Measurements from ENCODE around the gene ACTR2. TPM values are rescaled to one million over a fixed set of nuclear protein-coding genes. Genes with fewer than 3 reads are reported as not detected.
"Not testable (repeated sequence)": the region's sequence is repeated elsewhere in the genome, so short reads cannot be mapped to it uniquely, and the experiment has no call there.

ACTR2 gene
- total RNA-seq, 4 donors from 2014 or later, result 90.3 to 126 (median 109) TPM

- H3K36me3 ChIP-seq, result peaks cover 0 to 79% of the 10 kb centered on the region in 2 donors
- TF ChIP-seq EP300 (IDR thresholded peaks at IDR 0.05) (no peak), POLR2AphosphoS5 (IDR thresholded peaks at IDR 0.05) (no peak), POLR2A (IDR thresholded peaks at IDR 0.05) (no peak)
- TF ChIP-seq, protein P1, sequence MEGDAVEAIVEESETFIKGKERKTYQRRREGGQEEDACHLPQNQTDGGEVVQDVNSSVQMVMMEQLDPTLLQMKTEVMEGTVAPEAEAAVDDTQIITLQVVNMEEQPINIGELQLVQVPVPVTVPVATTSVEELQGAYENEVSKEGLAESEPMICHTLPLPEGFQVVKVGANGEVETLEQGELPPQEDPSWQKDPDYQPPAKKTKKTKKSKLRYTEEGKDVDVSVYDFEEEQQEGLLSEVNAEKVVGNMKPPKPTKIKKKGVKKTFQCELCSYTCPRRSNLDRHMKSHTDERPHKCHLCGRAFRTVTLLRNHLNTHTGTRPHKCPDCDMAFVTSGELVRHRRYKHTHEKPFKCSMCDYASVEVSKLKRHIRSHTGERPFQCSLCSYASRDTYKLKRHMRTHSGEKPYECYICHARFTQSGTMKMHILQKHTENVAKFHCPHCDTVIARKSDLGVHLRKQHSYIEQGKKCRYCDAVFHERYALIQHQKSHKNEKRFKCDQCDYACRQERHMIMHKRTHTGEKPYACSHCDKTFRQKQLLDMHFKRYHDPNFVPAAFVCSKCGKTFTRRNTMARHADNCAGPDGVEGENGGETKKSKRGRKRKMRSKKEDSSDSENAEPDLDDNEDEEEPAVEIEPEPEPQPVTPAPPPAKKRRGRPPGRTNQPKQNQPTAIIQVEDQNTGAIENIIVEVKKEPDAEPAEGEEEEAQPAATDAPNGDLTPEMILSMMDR (IDR thresholded peaks at IDR 0.05), result no peak
Measured at GRCh38 chr2:65252640-65253039, 25.0 kb downstream of the ACTR2 start.

DNA sequence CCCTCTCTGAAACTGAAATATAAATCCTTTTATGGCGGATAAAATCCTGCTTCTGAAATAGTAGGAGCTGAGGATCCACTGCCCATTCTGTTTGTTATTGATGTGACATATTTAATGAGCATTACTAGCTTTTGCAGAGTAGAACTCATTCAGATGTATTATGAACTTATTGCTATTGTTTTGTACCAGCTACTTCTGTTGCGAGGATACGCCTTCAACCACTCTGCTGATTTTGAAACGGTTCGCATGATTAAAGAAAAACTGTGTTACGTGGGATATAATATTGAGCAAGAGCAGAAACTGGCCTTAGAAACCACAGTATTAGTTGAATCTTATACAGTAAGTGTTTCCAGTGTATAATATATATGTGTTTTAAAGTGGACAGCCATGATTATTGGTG, 27.7 kb downstream of the ACTR2 start:
- ATAC-seq, result no peak
- Histone ChIP-seq H3K4me1 (no peaks in the 10 kb centered on the region), H3K36me3 (peaks cover 0 to 89% of the 10 kb centered on the region in 2 donors), H3K27me3 (no peaks in the 10 kb centered on the region), H3K4me3 (no peak overlapping the region), H3K9me3 (no peaks in the 10 kb centered on the region), H3K27ac (no peak overlapping the region)
- TF ChIP-seq, protein P1 (IDR thresholded peaks at IDR 0.05), result no peak
- TF ChIP-seq EP300 (IDR thresholded peaks at IDR 0.05) (no peak), POLR2AphosphoS5 (IDR thresholded peaks at IDR 0.05) (no peak), POLR2A (IDR thresholded peaks at IDR 0.05) (no peak)
- WGBS, 2 donors (ENCODE audit: low coverage in 1 of 2), result 87 to 94% methylated on average over 6 of the region's 6 CpGs

More at GRCh38 chr2:65252640-65253039, 25.0 kb downstream of the ACTR2 start:
- H3K4me3 ChIP-seq, result no peak overlapping the region
- H3K4me1 ChIP-seq, result no peaks in the 10 kb centered on the region
- no peak for ATAC-seq
- no peaks in the 10 kb centered on the region for H3K27me3 ChIP-seq
- H3K9me3 ChIP-seq, result no peaks in the 10 kb centered on the region
- H3K27ac ChIP-seq, result no peak overlapping the region

DNA sequence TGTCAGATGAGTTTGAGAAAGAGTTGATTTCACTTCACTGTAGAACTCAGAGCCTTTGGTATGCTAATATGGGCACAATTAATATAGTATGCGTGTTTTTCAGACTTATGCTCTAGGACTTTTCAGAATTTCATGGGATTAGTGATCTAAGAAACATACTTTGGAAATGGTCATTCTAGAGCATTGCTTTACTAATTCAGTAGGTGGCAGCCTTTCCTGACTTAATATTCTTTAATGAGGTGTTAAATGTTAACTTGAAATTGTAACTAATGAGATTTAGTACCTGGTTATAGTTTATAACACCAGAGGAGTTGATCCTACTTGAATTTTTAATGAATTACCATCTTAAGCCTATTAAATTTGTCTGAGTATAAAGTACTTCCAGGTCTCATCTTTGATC, 28.4 kb downstream of the ACTR2 start:
- ATAC-seq, result no peak
- Histone ChIP-seq H3K36me3 (peaks cover 0 to 86% of the 10 kb centered on the region in 2 donors), H3K27ac (no peak overlapping the region), H3K4me3 (no peak overlapping the region), H3K27me3 (no peaks in the 10 kb centered on the region), H3K9me3 (no peaks in the 10 kb centered on the region), H3K4me1 (no peaks in the 10 kb centered on the region)
- WGBS, 2 donors (ENCODE audit: low coverage in 1 of 2), result 82 to 86% methylated on average over 1 of the region's 1 CpG
- TF ChIP-seq POLR2AphosphoS5 (IDR thresholded peaks at IDR 0.05) (no peak), EP300 (IDR thresholded peaks at IDR 0.05) (no peak), POLR2A (IDR thresholded peaks at IDR 0.05) (no peak)
- TF ChIP-seq, protein P1 (IDR thresholded peaks at IDR 0.05), result no peak

DNA sequence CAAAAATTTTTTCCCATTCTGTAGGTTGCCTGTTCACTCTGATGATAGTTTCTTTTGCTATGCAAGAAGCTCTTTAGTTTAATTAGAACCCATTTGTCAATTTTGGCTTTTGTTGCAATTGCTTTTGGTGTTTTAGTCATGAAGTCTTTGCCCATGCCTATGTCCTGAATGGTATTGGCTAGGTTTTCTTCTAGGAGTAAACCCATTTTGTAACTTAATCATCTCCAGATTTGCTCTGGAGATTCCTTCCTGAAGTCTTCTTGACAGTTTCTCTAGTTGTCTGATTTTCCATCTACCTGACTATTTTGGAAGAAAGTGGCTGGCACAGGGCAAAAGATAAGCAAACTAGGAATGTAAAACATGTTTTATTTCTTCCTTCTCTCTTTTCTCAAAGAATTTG, 30.2 kb downstream of the ACTR2 start:
- ATAC-seq, H3K27ac ChIP-seq, H3K4me1 ChIP-seq, H3K27me3 ChIP-seq, H3K9me3 ChIP-seq, H3K4me3 ChIP-seq: not testable (repeated sequence)
- H3K36me3 ChIP-seq, result peaks cover 0 to 84% of the 10 kb centered on the region in 2 donors

GRCh38 chr2:65261676-65262075, 34.0 kb downstream of the ACTR2 start:
- Histone ChIP-seq H3K36me3 (peaks cover 0 to 75% of the 10 kb centered on the region in 2 donors), H3K4me1 (peaks cover 0 to 3% (median 0%) of the 10 kb centered on the region in 3 donors), H3K4me3 (no peak overlapping the region), H3K9me3 (no peaks in the 10 kb centered on the region), H3K27ac (no peak overlapping the region), H3K27me3 (no peaks in the 10 kb centered on the region)
- TF ChIP-seq POLR2AphosphoS5 (IDR thresholded peaks at IDR 0.05), result no peak
- TF ChIP-seq POLR2A (IDR thresholded peaks at IDR 0.05), result no peak
- TF ChIP-seq, protein P1 (IDR thresholded peaks at IDR 0.05), result no peak
- TF ChIP-seq EP300 (IDR thresholded peaks at IDR 0.05), result no peak
- 72 to 83% methylated on average over 3 of the region's 3 CpGs for WGBS, 2 donors (ENCODE audit: low coverage in 1 of 2)
- ATAC-seq, result no peak
